GM19452 (cell line): Measurements from ENCODE around the gene TBRG4.

Experiments
- ATAC-seq: cut with Tn5 transposase; IDR thresholded peaks from one replicate; pipeline ENCODE4 v1.9.1; 2021; ENCODE audit not compliant: unreplicated experiment

TBRG4 gene

GRCh38 chr7:45145881-45146280, 34.4 kb upstream of the TBRG4 start:
- ATAC-seq = no peak

GRCh38 chr7:45143616-45144015, 32.1 kb upstream of the TBRG4 start:
- no peak for ATAC-seq

GRCh38 chr7:45140827-45141226, 29.3 kb upstream of the TBRG4 start:
- ATAC-seq = no peak

GRCh38 chr7:45138433-45139267, 27.2 kb upstream of the TBRG4 start:
- ATAC-seq = no peak

- ATAC-seq = no peak
Measured at GRCh38 chr7:45136106-45137060, 24.9 kb upstream of the TBRG4 start.

GRCh38 chr7:45133877-45134276, 22.4 kb upstream of the TBRG4 start:
- ATAC-seq = no peak

- ATAC-seq = no peak
Measured at GRCh38 chr7:45133352-45133751, 21.9 kb upstream of the TBRG4 start.

GRCh38 chr7:45132708-45133320, 21.3 kb upstream of the TBRG4 start:
- no peak for ATAC-seq

GRCh38 chr7:45131891-45132290, 20.4 kb upstream of the TBRG4 start:
- no peak for ATAC-seq

- no peak for ATAC-seq
Measured at GRCh38 chr7:45130910-45131309, 19.4 kb upstream of the TBRG4 start.

- no peak for ATAC-seq
Measured at GRCh38 chr7:45129906-45130305, 18.4 kb upstream of the TBRG4 start.

- no peak for ATAC-seq
Measured at GRCh38 chr7:45129181-45129800, 17.8 kb upstream of the TBRG4 start.

GRCh38 chr7:45126920-45127319, 15.4 kb upstream of the TBRG4 start:
- ATAC-seq = no peak

GRCh38 chr7:45126201-45126600, 14.7 kb upstream of the TBRG4 start:
- ATAC-seq = no peak

- ATAC-seq = no peak
Measured at GRCh38 chr7:45125193-45125904, 13.9 kb upstream of the TBRG4 start.

GRCh38 chr7:45123913-45124710, 12.6 kb upstream of the TBRG4 start:
- no peak for ATAC-seq

GRCh38 chr7:45122975-45123860, 11.7 kb upstream of the TBRG4 start:
- no peak for ATAC-seq

- ATAC-seq = no peak
Measured at GRCh38 chr7:45119550-45119949, 8.1 kb upstream of the TBRG4 start.

- no peak for ATAC-seq
Measured at GRCh38 chr7:45118889-45119331, 7.4 kb upstream of the TBRG4 start.
